ENCODE measurements around the gene NMRK2. TPM values are rescaled to one million over a fixed set of nuclear protein-coding genes. Genes with fewer than 3 reads are reported as not detected.
"Not testable (repeated sequence)": the region's sequence is repeated elsewhere in the genome, so short reads cannot be mapped to it uniquely, and the experiment has no call there.

NMRK2 gene
- total RNA-seq, 4 donors from 2014 or later: 46.3 to 168 (median 106) TPM

DNA sequence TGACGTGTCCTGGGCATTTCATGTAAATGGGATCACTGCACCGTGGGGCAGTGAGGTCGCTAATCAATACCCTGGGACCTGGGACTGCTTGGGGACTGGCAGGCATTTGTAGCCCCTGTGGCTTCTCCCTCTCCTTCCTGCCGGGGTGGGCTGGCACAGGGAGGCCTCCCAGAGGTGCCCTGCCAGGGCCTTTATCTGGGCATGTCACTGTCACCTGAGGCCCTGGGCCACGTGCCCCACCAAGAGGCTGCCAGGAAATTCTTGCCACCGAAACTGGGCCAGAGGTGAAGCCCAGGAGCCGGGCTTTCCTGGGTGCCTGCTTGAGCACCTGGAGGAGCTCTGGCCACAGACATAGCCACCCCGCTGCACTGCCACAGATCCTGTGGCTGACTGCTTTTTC, 1.8 kb upstream of the NMRK2 start:
- Histone ChIP-seq H3K27ac (peak overlapping the region; percentile 85 to 92 (median 89)), H3K36me3 (no peaks in the 10 kb centered on the region), H3K9me3 (no peaks in the 10 kb centered on the region), H3K4me1 (peaks cover 0 to 14% of the 10 kb centered on the region in 2 donors), H3K27me3 (no peaks in the 10 kb centered on the region), H3K4me3 (no peak overlapping the region)
- DNase-seq: peak; percentile 70 to 91
- TF ChIP-seq, protein P1, sequence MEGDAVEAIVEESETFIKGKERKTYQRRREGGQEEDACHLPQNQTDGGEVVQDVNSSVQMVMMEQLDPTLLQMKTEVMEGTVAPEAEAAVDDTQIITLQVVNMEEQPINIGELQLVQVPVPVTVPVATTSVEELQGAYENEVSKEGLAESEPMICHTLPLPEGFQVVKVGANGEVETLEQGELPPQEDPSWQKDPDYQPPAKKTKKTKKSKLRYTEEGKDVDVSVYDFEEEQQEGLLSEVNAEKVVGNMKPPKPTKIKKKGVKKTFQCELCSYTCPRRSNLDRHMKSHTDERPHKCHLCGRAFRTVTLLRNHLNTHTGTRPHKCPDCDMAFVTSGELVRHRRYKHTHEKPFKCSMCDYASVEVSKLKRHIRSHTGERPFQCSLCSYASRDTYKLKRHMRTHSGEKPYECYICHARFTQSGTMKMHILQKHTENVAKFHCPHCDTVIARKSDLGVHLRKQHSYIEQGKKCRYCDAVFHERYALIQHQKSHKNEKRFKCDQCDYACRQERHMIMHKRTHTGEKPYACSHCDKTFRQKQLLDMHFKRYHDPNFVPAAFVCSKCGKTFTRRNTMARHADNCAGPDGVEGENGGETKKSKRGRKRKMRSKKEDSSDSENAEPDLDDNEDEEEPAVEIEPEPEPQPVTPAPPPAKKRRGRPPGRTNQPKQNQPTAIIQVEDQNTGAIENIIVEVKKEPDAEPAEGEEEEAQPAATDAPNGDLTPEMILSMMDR (IDR thresholded peaks at IDR 0.05 in 4 of 5, conservative IDR thresholded peaks at IDR 0.05 in 1 of 5): no peak
- TF ChIP-seq POLR2A (IDR thresholded peaks at IDR 0.05): no peak
- peak; percentile 45 to 47 for ATAC-seq
- in situ Hi-C loops (cut with MboI; ENCODE audit: low sequenced_read_pairs in 4 of 4): no loop called here
- intact Hi-C loops (cut with DNase I; ENCODE audit: low total_unique reads): no loop called here

DNA sequence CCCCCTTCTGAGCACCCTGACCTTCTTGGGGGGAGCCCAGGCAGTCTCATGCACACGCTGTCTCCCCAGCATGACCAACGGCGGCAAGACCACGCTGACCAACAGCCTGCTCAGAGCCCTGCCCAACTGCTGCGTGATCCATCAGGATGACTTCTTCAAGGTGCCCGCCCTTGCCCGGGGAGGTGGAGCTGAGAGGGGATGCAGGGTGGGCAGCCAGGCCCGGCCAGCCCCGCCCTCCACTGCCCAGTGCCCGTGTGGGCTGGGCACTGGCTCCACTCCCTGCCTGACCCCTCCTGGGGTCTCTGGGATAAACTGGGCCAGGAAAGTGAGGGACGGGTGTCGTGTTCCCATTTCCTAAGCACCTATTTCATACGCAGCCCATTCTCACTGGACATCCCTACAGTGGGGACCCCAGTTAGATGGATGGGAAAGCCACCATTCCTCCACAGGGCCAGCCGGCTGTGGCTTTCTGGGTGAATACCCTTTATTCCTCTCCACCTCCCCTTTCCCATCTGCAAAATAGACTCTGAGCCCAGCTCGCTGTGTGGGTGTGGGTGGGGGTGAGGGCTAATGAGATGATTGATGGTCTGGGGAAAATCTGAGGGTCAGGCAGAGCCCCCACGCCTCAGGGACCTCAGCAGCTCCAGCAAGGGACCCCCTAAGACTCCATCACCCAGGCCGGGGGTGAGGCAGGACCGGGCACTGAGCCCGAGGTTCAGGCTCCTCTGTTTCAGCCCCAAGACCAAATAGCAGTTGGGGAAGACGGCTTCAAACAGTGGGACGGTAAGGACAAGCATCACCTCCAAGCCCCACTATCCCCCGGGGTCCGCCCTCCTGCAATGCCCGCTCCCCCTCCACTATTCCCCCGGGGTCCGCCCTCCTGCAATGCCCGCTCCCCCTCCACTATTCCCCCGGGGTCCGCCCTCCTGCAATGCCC, 3.9 kb downstream of the NMRK2 start:
- intact Hi-C loops (cut with DNase I; ENCODE audit: low total_unique reads): no loop called here
- H3K36me3 ChIP-seq: no peaks in the 10 kb centered on the region
- no peak for ATAC-seq
- peaks cover 0 to 11% of the 10 kb centered on the region in 2 donors for H3K4me1 ChIP-seq
- H3K27me3 ChIP-seq: no peaks in the 10 kb centered on the region
- in situ Hi-C loops (cut with MboI; ENCODE audit: low sequenced_read_pairs in 4 of 4): no loop called here
- TF ChIP-seq POLR2A (IDR thresholded peaks at IDR 0.05): no peak
- TF ChIP-seq, protein P1 (IDR thresholded peaks at IDR 0.05 in 4 of 5, conservative IDR thresholded peaks at IDR 0.05 in 1 of 5): no peak
- peak overlapping the region; percentile 58 to 92 (median 87) for H3K27ac ChIP-seq
- DNase-seq: no peak
- no peaks in the 10 kb centered on the region for H3K9me3 ChIP-seq
- H3K4me3 ChIP-seq: no peak overlapping the region

DNA sequence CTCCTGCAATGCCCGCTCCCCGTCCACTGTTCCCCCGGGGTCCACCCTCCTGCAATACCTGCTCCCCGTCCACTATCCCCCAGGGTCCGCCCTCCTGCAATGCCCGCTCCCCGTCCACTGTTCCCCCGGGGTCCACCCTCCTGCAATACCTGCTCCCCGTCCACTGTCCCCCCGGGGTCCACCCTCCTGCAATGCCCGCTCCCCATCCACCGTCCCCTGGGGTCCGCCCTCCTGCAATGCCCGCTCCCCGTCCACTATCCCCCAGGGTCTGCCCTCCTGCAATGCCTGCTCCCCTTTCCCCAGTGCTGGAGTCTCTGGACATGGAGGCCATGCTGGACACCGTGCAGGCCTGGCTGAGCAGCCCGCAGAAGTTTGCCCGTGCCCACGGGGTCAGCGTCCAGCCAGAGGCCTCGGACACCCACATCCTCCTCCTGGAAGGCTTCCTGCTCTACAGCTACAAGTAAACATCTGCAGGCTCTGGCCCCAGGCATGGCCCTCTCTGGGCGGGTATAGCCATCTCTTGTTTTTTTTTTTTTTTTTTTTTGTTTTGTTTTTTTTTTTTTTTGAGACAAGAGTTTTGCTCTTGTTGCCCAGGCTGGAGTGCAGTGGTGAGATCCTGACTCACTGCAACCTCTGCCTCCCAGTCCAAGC, 5.6 kb downstream of the NMRK2 start:
- in situ Hi-C loops (cut with MboI; ENCODE audit: low sequenced_read_pairs in 4 of 4); intact Hi-C loops (cut with DNase I; ENCODE audit: low total_unique reads); DNase-seq; ATAC-seq; H3K4me3 ChIP-seq; H3K36me3 ChIP-seq; H3K27me3 ChIP-seq; H3K9me3 ChIP-seq: not testable (repeated sequence)
- Histone ChIP-seq H3K27ac (peak overlapping the region; percentile 98 to 99 (median 99)), H3K4me1 (peaks cover 6 to 13% of the 10 kb centered on the region in 2 donors)

DNA sequence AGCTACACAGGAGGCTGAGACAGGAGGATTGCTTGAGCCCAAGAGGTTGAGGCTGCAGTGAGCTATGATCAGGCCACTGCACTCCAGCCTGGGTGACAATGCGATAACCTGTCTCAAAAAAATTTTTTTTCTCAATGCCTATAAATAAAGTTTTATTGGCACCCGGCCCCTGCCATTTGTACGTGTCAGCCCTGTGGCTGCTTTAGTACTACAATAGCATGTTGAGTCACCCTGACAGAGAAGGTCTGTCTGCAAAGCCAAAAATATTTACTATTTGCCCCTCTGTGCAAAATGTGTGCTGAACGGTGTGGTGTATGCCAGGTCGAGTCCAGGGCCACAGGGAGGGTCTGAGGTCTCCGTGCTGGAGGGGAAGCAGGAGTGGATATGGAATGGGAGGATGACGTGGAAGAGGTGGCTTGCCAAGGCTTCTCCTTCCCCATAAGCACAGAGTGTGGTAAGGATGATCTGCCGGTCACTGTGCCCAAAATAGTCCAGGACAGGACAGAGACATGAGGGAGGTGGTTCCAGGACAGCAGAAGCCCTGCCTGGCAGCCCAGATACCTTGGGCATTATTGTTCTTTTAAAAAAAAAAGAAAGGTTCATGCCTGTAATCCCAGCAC, 10.0 kb downstream of the NMRK2 start:
- in situ Hi-C loops (cut with MboI; ENCODE audit: low sequenced_read_pairs in 4 of 4) (no loop called here), intact Hi-C loops (cut with DNase I; ENCODE audit: low total_unique reads) (no loop called here)
- no peak overlapping the region for H3K4me3 ChIP-seq
- peaks cover 9 to 28% of the 10 kb centered on the region in 2 donors for H3K4me1 ChIP-seq
- no peaks in the 10 kb centered on the region for H3K36me3 ChIP-seq
- peak; percentile 84 to 90 for ATAC-seq
- H3K9me3 ChIP-seq: no peaks in the 10 kb centered on the region
- peak overlapping the region; percentile 98 to 99 (median 99) for H3K27ac ChIP-seq
- DNase-seq: peak; percentile 87 to 96
- H3K27me3 ChIP-seq: no peaks in the 10 kb centered on the region
- TF ChIP-seq, protein P1 (IDR thresholded peaks at IDR 0.05 in 4 of 5, conservative IDR thresholded peaks at IDR 0.05 in 1 of 5): peak in 1 of 5 experiments; percentile 12
- peak in 1 of 2 donors; percentile 26 for TF ChIP-seq POLR2A (IDR thresholded peaks at IDR 0.05)

Data from gastrocnemius medialis (tissue), 4 donors.